HepG2 (cell line): ENCODE results near the gene STK11. TPM values are rescaled to one million over a fixed set of nuclear protein-coding genes. Genes with fewer than 3 reads are reported as not detected.

Source experiments
- ATAC-seq: fragments of 200-7000 bp; cut with Tn5 transposase; 3 replicates; pipeline ENCODE4 v1.9.1; 2020; ENCODE audit warnings: mild to moderate bottlenecking, moderate library complexity
- BruUV-seq: library from RNA; stranded (reverse); fragments of 400-500 nt; replicated peaks from 2 replicates; lab custom pipeline; 2021; lab: Mats Ljungman, UMichigan
- CTCF ChIA-PET: fragments of 300-600 bp; formaldehyde crosslinking; extraction: SDS; loops from one replicate; lab custom pipeline; 2021; ENCODE audit warnings: low total read pairs, inconsistent platforms, low intra/inter-chr PET ratio; lab: Yijun Ruan, JAX
- POLR2A ChIA-PET: fragments of 350-600 bp; sonication (Branson Sonifier 250); formaldehyde crosslinking; loops from one replicate; lab custom pipeline; 2020; ENCODE audit warnings: antibody characterized with exemption, inconsistent platforms; lab: Yijun Ruan, JAX
- DNase-seq: peaks from one replicate; pipeline ENCODE4 v3.0.0-alpha.2; 2015; ENCODE audit warnings: low spot score
- FAIRE-seq: peaks from 3 replicates; lab custom pipeline; 2011; peaks lifted over from hg19 to GRCh38; lab: Jason Lieb, UNC
- H2AFZ ChIP-seq: one replicate; pipeline ENCODE4 v1.6.1; 2011; ENCODE audit warnings: low read length, inconsistent platforms
- H3K27ac ChIP-seq: fragments of 300-600 bp; 3 replicates; pipeline ENCODE4 v1.8.0; 2011; ENCODE audit warnings: mixed run types, mild to moderate bottlenecking, mixed read lengths, low read length, inconsistent platforms; ENCODE audit not compliant: insufficient read depth; ENCODE audit errors: extremely low read length
- H3K27me3 ChIP-seq, 2 experiments: fragments of 200-600 bp in 1 of 2; 2 replicates in 1 of 2; 3 replicates in 1 of 2; pipeline versions ENCODE4 v1.6.0 to v1.8.0; 2011; ENCODE audit warnings: low read length in 2 of 2, mild to moderate bottlenecking in 2 of 2, moderate library complexity in 2 of 2, inconsistent platforms in 1 of 2; ENCODE audit not compliant: insufficient read depth in 2 of 2, control insufficient read depth in 1 of 2
- H3K36me3 ChIP-seq, 2 experiments: fragments of 200-600 bp in 1 of 2; replicated peaks in 1 of 2; 2 replicates in 1 of 2; 3 replicates in 1 of 2; pipeline versions ENCODE4 v1.5.1 to v1.8.0; 2011; ENCODE audit warnings: low read length in 2 of 2, inconsistent platforms in 1 of 2; ENCODE audit not compliant: insufficient read depth in 2 of 2, control insufficient read depth in 1 of 2
- H3K4me1 ChIP-seq: 2 replicates; pipeline ENCODE4 v1.5.1; 2012; ENCODE audit warnings: low read length, inconsistent platforms; ENCODE audit not compliant: insufficient read depth
- H3K4me2 ChIP-seq: 2 replicates; pipeline ENCODE4 v1.6.0; 2011; ENCODE audit warnings: low read depth, low read length, inconsistent platforms
- H3K4me3 ChIP-seq, 3 experiments: fragments of 200-600 bp in 1 of 3; sonication (generic), shearing (Covaris generic) in 1 of 3; replicated peaks in 1 of 3; 2 replicates each; pipeline ENCODE4 v1.5.1; 2011 to 2016; ENCODE audit warnings: low read length in 3 of 3, inconsistent platforms in 2 of 3, low read depth in 2 of 3, mild to moderate bottlenecking in 2 of 3, control low read depth in 1 of 3, mixed read lengths in 1 of 3; ENCODE audit not compliant: insufficient read depth in 1 of 3
- H3K79me2 ChIP-seq: one replicate; pipeline ENCODE4 v1.6.1; 2011; ENCODE audit warnings: low read length, inconsistent platforms; ENCODE audit not compliant: insufficient read depth
- H3K9ac ChIP-seq: 2 replicates; pipeline ENCODE4 v1.6.0; 2011; ENCODE audit warnings: mild to moderate bottlenecking, low read depth, low read length, inconsistent platforms; ENCODE audit not compliant: insufficient read depth
- H3K9me3 ChIP-seq: 2 replicates; pipeline ENCODE4 v1.5.1; 2012; ENCODE audit warnings: mild to moderate bottlenecking, low read length
- H4K20me1 ChIP-seq: 2 replicates; pipeline ENCODE4 v1.6.0; 2011; ENCODE audit warnings: inconsistent platforms, mild to moderate bottlenecking, low read length, moderate library complexity; ENCODE audit not compliant: insufficient read depth
- HIVEP1 ChIP-seq: sonication (generic); formaldehyde crosslinking; IDR thresholded peaks from 2 replicates; pipeline ENCODE4 v1.4.0; 2020; ENCODE audit warnings: mild to moderate bottlenecking, missing genetic modification reagents
- IRF2 ChIP-seq: IDR thresholded peaks from 2 replicates; pipeline ENCODE4 v1.6.1; 2018; ENCODE audit warnings: missing genetic modification reagents, missing compliant biosample characterization
- MTF2 ChIP-seq: sonication (generic); formaldehyde crosslinking; IDR thresholded peaks from 2 replicates; pipeline ENCODE4 v1.5.0; 2020; ENCODE audit warnings: missing genetic modification reagents, borderline replicate concordance
- MYC ChIP-seq: sonication (generic); formaldehyde crosslinking; IDR thresholded peaks from 2 replicates; pipeline ENCODE4 v1.9.0; 2021; ENCODE audit warnings: missing genetic modification reagents, borderline replicate concordance
- SAFB2 ChIP-seq: sonication (generic); formaldehyde crosslinking; IDR thresholded peaks from 2 replicates; pipeline ENCODE4 v1.5.1; 2020; ENCODE audit warnings: missing genetic modification reagents, low read depth, mild to moderate bottlenecking, borderline replicate concordance
- SUZ12 ChIP-seq: fragments of 150-350 bp; IDR thresholded peaks from 2 replicates; pipeline ENCODE4 v1.6.1; 2014; ENCODE audit warnings: low read depth, low read length
- U2AF1 ChIP-seq: fragments of 200-400 bp; formaldehyde crosslinking; optimal IDR thresholded peaks from 2 replicates; pipeline ENCODE3; 2017; ENCODE audit warnings: mild to moderate bottlenecking, low read depth, low read length
- ZBTB7A ChIP-seq: sonication (generic); formaldehyde crosslinking; IDR thresholded peaks from 2 replicates; pipeline ENCODE4 v1.8.0; 2022; ENCODE audit warnings: mild to moderate bottlenecking, missing genetic modification reagents
- ZFP36 ChIP-seq: fragments of 150-350 bp; IDR thresholded peaks from 2 replicates; pipeline ENCODE4 v1.6.1; 2018; ENCODE audit warnings: borderline replicate concordance, low read length, low read depth; ENCODE audit not compliant: partially characterized antibody
- ZFY ChIP-seq: sonication (generic); formaldehyde crosslinking; IDR thresholded peaks from 2 replicates; pipeline ENCODE4 v1.4.0; 2020; ENCODE audit warnings: missing genetic modification reagents
- ZMYM4 ChIP-seq: sonication (generic); formaldehyde crosslinking; IDR thresholded peaks from 2 replicates; pipeline ENCODE4 v1.8.1; 2023; ENCODE audit warnings: mild to moderate bottlenecking, missing genetic modification reagents
- ZNF136 ChIP-seq: sonication (generic); formaldehyde crosslinking; IDR thresholded peaks from 2 replicates; pipeline ENCODE4 v1.8.1; 2022; ENCODE audit warnings: low read depth, mild to moderate bottlenecking, moderate library complexity, missing genetic modification reagents
- ZNF160 ChIP-seq: sonication (generic); formaldehyde crosslinking; IDR thresholded peaks from 2 replicates; pipeline ENCODE4 v1.8.0; 2022; ENCODE audit warnings: mild to moderate bottlenecking, inconsistent platforms, missing genetic modification reagents
- ZNF709 ChIP-seq: sonication (generic); formaldehyde crosslinking; IDR thresholded peaks from 2 replicates; pipeline ENCODE4 v1.5.0; 2020; ENCODE audit warnings: mild to moderate bottlenecking, missing genetic modification reagents
- ZNF746 ChIP-seq: sonication (generic); formaldehyde crosslinking; IDR thresholded peaks from 2 replicates; pipeline ENCODE4 v1.8.0; 2022; ENCODE audit warnings: mild to moderate bottlenecking, missing genetic modification reagents
- WGBS: methylation state at CpG from one replicate; pipeline ENCODE4 v1.1.6; 2017; ENCODE audit warnings: low lambda C conversion rate; 5-methylcytosine and 5-hydroxymethylcytosine counted together
- in situ Hi-C: cut with HindIII; loops from 2 replicates; pipeline ENCODE4 v1.10.0; 2017; ENCODE audit warnings: low pct_unique_long_range_greater_than_20kb; ENCODE audit not compliant: extremely low pct_ligation_motif_present
- intact Hi-C: fragments of 100-400 bp; cut with micrococcal nuclease; formaldehyde crosslinking; loops from one replicate; pipeline ENCODE4 v1.10.0; 2022; ENCODE audit not compliant: unreplicated experiment
- polyA plus RNA-seq, 8 experiments: library from polyadenylated mRNA; depleted of rRNA in 3 of 8; stranded (reverse) in 7 of 8; unstranded in 1 of 8; fragments of >200 nt; fragmentation: Illumina TruSeq in 4 of 8; extraction: Trizol in 4 of 8; gene quantifications; 2 replicates each; pipeline versions ENCODE4 v1.2.1 to v1.2.3, GENCODE V29; 2011 to 2016; ENCODE audit warnings: low read depth in 4 of 8, missing spikeins in 1 of 8, mixed read lengths in 1 of 8; ENCODE audit not compliant: insufficient read depth in 1 of 8
- total RNA-seq, 5 experiments: library from RNA; depleted of rRNA; stranded (reverse); fragments of >200 nt; fragmentation: Illumina TruSeq; extraction: Trizol; gene quantifications; 2 replicates each; pipeline ENCODE4 v1.2.3, GENCODE V29; 2016; ENCODE audit warnings: low read depth in 1 of 5
- TF ChIP-seq, protein P1 (sequence below): sonication (generic); formaldehyde crosslinking; IDR thresholded peaks from 2 replicates; pipeline ENCODE4 v1.5.0; 2020; ENCODE audit warnings: missing genetic modification reagents
- TF ChIP-seq, protein P2 (sequence below): IDR thresholded peaks from 2 replicates; pipeline ENCODE4 v1.6.1; 2016; ENCODE audit warnings: mild to moderate bottlenecking, missing biosample characterization, missing genetic modification reagents
- TF ChIP-seq, protein P3 (sequence below): IDR thresholded peaks from 2 replicates; pipeline ENCODE4 v1.6.1; 2016; ENCODE audit warnings: low read depth
- TF ChIP-seq, protein P4 (sequence below): sonication (generic); formaldehyde crosslinking; IDR thresholded peaks from 2 replicates; pipeline ENCODE4 v1.4.0; 2020; ENCODE audit warnings: missing genetic modification reagents

Gene STK11
- total and polyA plus RNA-seq, 2 of the 13 experiments (the other 11 are each of a cell fraction or from before 2014, with no cell fraction given): 27.5 to 43.6 TPM

DNA sequence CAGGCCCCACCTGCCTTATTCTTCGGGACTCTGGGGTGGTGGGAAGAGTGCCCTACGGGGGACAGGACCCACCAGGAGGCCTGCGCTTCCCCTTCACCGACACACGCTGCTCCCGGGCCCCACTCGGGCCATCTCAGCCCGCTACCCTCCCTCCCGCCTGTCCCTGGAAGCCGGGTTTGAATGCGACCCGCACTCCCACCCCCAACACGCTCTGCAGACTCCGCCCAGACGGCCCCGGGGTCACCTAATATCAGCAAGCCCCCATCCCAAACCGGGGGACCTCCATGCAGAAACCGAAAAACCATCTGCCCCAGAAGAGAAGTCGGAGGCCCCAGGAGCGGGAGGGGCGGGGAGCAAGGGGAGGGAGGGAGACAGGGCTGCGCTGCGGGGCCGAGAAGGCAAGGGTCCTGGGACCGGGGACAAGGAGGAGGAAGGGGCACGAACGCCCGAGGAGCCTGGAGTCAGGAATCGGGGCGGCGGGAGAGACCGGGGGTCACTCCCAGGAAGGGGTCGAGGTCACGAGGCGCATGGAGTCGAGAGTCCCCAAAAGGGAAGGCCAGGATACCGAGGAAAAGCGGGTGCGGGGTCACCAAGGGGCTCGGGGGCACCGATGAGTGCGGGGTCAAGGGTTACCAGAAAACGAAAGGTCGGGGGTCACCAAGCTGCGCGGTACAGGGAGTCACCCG lies 32.3 kb upstream of the STK11 start:
- ChIA-PET CTCF (no interaction called here), POLR2A (no interaction called here)
- peak overlapping the region; percentile 81 to 94 (median 89) for H3K4me3 ChIP-seq
- under 1% methylated on average over 37 of the region's 47 CpGs for WGBS
- in situ Hi-C loops: no loop called here
- H4K20me1 ChIP-seq: no peaks in the 10 kb centered on the region; the same call in 1 of the 2 replicates
- no peak overlapping the region for H2AFZ ChIP-seq
- H3K9ac ChIP-seq: peak overlapping the region; percentile 83
- H3K79me2 ChIP-seq: peaks cover 47% of the 10 kb centered on the region
- H3K9me3 ChIP-seq: no peaks in the 10 kb centered on the region
- BruUV-seq: no TSS peak
- H3K36me3 ChIP-seq: no peaks in the 10 kb centered on the region
- peak overlapping the region; percentile 68 for H3K4me2 ChIP-seq
- no peaks in the 10 kb centered on the region for H3K27me3 ChIP-seq
- H3K27ac ChIP-seq: peak overlapping the region; percentile 75
- no peak; the same call in 2 of the 3 replicates for ATAC-seq
- DNase-seq: no peak
- H3K4me1 ChIP-seq: peaks cover 65% of the 10 kb centered on the region
- intact Hi-C loops: no loop called here
- FAIRE-seq: no peak
- TF ChIP-seq IRF2 (CRISPR knock-in tag) (no peak), SUZ12 (no peak), HIVEP1 (CRISPR knock-in tag) (no peak), MTF2 (no peak), U2AF1 (no peak), ZNF160 (no peak), ZMYM4 (CRISPR knock-in tag) (no peak), ZFP36 (no peak), ZBTB7A (CRISPR knock-in tag) (peak; percentile 48; the same call in 1 of the 2 replicates), SAFB2 (CRISPR knock-in tag) (no peak), ZNF709 (CRISPR knock-in tag) (no peak), ZNF746 (no peak), ZNF136 (CRISPR knock-in tag) (no peak), ZFY (CRISPR knock-in tag) (peak; percentile 39), MYC (CRISPR knock-in tag) (no peak)
- TF ChIP-seq, protein P1, sequence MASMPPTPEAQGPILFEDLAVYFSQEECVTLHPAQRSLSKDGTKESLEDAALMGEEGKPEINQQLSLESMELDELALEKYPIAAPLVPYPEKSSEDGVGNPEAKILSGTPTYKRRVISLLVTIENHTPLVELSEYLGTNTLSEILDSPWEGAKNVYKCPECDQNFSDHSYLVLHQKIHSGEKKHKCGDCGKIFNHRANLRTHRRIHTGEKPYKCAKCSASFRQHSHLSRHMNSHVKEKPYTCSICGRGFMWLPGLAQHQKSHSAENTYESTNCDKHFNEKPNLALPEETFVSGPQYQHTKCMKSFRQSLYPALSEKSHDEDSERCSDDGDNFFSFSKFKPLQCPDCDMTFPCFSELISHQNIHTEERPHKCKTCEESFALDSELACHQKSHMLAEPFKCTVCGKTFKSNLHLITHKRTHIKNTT: no peak
- TF ChIP-seq, protein P2, sequence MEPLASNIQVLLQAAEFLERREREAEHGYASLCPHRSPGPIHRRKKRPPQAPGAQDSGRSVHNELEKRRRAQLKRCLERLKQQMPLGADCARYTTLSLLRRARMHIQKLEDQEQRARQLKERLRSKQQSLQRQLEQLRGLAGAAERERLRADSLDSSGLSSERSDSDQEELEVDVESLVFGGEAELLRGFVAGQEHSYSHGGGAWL (CRISPR knock-in tag): no peak
- TF ChIP-seq, protein P3, sequence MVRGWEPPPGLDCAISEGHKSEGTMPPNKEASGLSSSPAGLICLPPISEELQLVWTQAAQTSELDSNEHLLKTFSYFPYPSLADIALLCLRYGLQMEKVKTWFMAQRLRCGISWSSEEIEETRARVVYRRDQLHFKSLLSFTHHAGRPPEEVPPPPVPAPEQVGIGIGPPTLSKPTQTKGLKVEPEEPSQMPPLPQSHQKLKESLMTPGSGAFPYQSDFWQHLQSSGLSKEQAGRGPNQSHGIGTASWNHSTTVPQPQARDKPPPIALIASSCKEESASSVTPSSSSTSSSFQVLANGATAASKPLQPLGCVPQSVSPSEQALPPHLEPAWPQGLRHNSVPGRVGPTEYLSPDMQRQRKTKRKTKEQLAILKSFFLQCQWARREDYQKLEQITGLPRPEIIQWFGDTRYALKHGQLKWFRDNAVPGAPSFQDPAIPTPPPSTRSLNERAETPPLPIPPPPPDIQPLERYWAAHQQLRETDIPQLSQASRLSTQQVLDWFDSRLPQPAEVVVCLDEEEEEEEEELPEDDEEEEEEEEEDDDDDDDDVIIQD (CRISPR knock-in tag): no peak
- TF ChIP-seq, protein P4, sequence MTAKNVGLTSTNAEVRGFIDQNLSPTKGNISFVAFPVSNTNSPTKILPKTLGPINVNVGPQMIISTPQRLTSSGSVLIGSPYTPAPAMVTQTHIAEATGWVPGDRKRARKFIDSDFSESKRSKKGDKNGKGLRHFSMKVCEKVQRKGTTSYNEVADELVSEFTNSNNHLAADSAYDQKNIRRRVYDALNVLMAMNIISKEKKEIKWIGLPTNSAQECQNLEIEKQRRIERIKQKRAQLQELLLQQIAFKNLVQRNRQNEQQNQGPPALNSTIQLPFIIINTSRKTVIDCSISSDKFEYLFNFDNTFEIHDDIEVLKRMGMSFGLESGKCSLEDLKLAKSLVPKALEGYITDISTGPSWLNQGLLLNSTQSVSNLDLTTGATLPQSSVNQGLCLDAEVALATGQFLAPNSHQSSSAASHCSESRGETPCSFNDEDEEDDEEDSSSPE: no peak
